KOPT-K1 (cell line): ENCODE measurements around the gene POM121.
"Not testable (repeated sequence)": the region's sequence is repeated elsewhere in the genome, so short reads cannot be mapped to it uniquely, and the experiment has no call there.

Experiments used
- H3K27ac ChIP-seq: fragments of 200-600 bp; sonication (generic); 2 replicates; pipeline ENCODE4 v1.5.1; 2016; ENCODE audit warnings: antibody characterized with exemption, mild to moderate bottlenecking, low read depth, low read length; ENCODE audit not compliant: poor library complexity, severe bottlenecking
- H3K36me3 ChIP-seq: fragments of 200-600 bp; sonication (generic); 2 replicates; pipeline ENCODE4 v1.5.1; 2017; ENCODE audit warnings: antibody characterized with exemption, mild to moderate bottlenecking, low read length, moderate library complexity; ENCODE audit not compliant: insufficient read depth
- H3K9me3 ChIP-seq: fragments of 200-600 bp; sonication (generic); 2 replicates; pipeline ENCODE4 v1.5.1; 2017; ENCODE audit warnings: antibody characterized with exemption, low read length, mild to moderate bottlenecking; ENCODE audit not compliant: insufficient read depth, poor library complexity, severe bottlenecking

The POM121 gene

DNA sequence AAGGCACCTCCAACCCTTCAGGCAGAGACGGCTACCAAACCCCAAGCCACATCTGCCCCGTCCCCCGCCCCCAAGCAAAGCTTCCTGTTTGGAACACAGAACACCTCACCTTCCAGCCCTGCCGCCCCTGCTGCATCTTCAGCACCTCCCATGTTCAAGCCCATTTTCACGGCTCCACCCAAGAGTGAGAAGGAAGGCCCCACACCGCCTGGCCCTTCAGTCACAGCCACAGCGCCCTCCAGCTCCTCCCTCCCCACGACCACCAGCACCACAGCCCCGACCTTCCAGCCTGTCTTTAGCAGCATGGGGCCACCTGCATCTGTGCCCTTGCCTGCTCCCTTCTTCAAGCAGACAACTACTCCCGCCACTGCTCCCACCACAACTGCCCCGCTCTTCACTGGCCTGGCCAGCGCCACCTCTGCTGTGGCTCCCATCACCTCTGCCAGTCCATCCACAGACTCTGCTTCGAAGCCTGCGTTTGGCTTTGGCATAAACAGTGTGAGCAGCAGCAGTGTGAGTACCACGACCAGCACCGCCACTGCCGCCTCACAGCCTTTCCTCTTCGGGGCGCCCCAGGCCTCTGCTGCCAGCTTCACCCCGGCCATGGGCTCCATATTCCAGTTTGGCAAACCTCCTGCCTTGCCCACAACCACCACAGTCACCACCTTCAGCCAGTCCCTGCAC, 17.3 kb downstream of the POM121 start:
- peaks cover 48% of the 10 kb centered on the region for H3K36me3 ChIP-seq
- not testable (repeated sequence) for H3K27ac ChIP-seq, H3K9me3 ChIP-seq

DNA sequence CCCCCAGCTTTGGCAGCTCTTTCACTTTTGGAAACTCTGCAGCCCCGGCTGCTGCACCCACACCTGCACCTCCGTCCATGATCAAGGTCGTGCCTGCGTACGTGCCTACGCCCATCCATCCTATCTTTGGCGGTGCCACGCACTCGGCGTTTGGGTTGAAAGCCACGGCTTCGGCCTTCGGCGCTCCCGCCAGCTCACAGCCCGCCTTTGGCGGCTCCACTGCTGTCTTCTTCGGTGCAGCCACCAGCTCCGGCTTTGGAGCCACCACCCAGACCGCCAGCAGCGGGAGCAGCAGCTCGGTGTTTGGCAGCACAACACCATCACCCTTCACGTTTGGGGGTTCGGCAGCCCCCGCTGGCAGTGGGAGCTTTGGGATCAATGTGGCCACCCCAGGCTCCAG, 18.1 kb downstream of the POM121 start:
- H3K9me3 ChIP-seq, H3K27ac ChIP-seq: not testable (repeated sequence)
- H3K36me3 ChIP-seq = peaks cover 45% of the 10 kb centered on the region

DNA sequence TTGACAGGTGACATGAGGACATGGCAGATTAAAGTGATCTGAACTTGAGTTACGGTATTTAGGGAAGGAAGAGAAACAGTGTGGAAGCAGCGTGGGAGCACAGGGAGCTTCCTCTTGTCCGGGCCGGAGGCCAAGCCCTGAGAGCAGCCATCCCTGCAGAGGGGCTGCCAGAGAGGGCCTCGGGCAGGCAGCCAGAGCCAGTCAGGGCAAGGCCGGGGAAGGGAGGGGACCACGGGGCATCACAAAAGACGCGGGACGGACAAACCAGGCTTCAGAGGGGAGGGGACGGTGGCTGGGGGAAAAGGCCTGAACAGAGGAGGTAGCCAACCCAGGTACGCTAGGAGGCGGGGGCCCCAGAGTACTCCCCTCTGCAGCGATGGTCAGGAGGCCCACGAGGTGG, 20.0 kb downstream of the POM121 start:
- peaks cover 45% of the 10 kb centered on the region for H3K36me3 ChIP-seq

DNA sequence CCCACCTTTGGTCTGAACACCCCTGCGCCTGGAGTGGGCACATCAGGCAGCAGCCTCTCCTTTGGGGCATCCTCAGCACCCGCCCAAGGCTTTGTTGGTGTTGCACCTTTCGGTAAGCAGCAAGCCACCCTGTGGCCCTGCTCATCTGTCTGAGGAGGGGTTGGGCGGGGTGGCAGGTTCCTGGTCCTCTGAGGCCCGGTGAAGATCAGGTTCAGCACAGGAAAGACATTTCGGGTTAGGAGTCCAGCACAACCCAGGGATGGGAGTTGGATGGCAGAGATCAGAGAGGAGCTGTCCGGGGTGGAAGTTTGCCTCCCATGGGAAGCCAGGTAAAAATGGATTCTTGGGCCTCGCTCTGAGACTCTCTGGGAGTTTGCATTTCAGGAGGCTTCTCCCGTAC, 20.7 kb downstream of the POM121 start:
- not testable (repeated sequence) for H3K27ac ChIP-seq, H3K9me3 ChIP-seq
- peaks cover 44% of the 10 kb centered on the region for H3K36me3 ChIP-seq

More for the DNA sequence above, 20.0 kb downstream of the POM121 start:
- not testable (repeated sequence) for H3K27ac ChIP-seq, H3K9me3 ChIP-seq

DNA sequence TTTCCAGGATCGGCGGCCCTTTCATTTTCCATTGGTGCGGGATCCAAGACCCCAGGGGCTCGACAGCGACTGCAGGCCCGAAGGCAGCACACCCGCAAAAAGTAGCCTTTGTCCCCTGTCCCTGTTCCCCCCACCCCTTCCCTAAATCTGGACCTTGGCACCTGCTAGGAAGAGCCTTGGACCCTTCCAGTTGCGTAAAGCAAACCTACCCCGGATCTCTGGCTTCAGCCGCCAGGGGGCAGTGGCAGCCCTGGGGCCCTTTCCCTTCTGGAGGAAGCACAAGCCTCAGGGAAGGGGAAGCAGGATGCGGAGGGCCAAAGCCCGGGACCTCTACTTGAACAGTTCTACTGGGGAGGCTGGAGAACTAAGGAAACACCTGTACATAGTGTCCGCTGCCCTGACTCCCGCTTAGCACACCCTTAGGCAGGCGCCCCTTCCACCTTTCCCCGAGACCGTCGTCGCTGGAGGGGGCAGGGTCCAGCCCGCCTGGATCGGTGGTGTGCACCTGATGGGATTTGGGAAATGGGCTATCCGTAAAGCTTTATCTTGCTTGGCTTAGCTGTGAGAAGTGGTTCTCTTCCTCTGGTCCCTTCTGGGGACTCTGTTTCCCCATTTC, 21.3 kb downstream of the POM121 start:
- not testable (repeated sequence) for H3K27ac ChIP-seq, H3K9me3 ChIP-seq
- peaks cover 44% of the 10 kb centered on the region for H3K36me3 ChIP-seq

DNA sequence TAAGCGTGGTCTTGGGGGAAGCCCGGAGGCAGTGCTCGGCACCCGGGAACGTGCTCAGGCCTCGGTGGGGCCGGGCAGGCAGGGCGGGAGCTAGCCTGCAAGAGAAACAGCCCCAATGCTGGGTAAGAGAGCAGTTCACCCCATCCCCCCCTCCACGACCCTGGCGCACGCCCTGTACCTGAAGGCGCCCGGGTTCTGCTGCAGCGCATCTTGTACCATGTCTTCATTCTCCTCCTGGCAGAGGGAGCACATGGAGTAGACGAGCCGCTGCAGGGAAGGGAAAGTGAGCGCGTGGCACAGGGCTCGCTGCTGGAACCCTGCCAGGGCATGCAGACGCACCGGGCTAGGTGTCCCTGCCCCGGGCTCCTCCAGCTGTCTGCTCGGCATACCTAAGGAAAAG, 23.8 kb downstream of the POM121 start:
- H3K27ac ChIP-seq, H3K9me3 ChIP-seq: not testable (repeated sequence)
- peaks cover 35% of the 10 kb centered on the region for H3K36me3 ChIP-seq

DNA sequence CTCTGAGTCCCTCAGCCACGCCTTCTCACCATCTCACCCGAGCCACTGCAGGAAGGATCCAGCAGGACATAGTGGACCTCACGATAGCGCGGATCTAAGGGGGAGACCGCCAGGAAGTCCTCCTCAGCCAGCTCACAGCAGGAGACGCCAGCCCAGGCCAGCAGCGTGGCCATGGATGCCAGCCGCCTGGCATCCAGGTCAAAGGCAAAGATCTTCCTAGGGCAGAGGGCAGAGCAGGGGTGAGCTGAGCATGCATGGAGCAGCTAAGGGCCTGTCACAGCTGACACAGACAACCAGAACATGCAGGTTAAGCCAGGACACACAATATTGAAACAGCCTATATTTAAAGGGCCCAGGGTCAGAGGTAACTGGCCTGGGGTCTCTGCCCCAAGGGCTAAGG, 24.4 kb downstream of the POM121 start:
- H3K9me3 ChIP-seq, H3K27ac ChIP-seq: not testable (repeated sequence)
- H3K36me3 ChIP-seq = peaks cover 33% of the 10 kb centered on the region

DNA sequence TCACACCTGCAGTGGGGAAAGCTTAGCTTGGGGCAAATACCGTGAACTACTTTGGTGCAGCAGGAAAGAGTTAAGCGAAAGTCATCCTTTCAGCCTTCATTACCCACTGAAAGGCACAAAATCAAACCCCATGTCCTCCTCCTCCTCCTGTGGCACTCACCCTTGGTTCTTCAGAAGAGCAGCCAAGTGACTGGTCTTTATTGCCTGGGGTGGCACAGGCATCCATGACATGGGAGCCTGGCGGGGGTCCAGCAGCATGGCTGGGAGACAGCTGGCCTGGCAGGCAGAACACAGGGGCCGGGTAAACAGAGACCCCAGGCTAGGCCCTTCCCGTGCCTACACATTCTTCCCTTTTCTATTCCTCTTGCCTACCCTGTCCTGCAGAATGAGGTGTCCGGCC, 24.8 kb downstream of the POM121 start:
- H3K27ac ChIP-seq, H3K9me3 ChIP-seq: not testable (repeated sequence)
- H3K36me3 ChIP-seq = peaks cover 33% of the 10 kb centered on the region

DNA sequence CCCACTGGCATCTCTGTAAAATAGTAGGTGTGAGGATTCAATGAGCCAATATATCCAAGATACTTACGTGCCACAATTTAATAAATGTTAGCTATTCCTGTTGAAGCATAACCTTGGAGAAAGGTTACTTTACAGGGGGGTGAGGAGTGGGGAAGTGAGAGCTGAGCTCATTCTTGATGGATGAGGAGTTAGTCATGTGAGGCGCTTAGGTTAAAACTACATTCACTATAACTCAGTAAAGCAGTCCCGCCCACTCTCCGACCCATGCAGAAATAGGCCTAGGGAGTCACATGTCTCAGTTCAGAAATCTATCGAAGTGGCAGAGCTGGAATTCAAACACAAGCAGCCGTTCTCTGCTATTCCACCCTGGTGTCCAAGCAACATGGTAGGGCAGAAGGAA, 25.5 kb downstream of the POM121 start:
- H3K27ac ChIP-seq, H3K9me3 ChIP-seq: not testable (repeated sequence)
- peaks cover 30% of the 10 kb centered on the region for H3K36me3 ChIP-seq

DNA sequence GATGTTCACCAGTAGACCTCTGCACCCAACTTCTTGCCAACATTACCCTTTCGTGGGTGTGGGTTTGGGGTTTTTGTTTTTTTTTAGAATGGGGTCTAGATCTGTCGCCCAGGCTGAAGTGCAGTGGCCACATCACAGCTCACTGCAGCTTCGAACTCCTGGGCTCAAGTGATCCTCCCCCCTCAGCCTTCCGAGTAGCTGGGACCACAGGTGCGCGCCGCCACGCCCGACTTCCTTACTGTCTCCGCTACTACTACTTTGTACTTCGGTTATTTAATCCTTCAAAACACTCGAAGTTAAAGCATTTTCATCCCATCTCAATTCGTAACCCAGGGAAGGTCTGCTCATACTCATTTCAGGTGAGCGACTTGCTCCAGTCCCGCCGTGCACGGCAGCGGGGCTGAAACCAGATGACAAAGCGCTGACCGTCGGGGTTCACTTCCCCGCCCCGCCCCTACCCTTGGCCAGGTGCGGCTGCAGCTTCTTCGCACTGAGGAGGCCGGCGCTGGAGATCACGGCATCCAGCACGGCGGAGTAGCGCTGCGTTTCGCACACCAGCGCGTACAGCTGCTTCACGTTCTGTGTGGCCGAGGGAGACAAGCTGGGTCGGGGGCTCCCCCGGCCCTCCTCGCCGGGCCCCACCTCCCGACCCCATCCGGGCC, 29.1 kb downstream of the POM121 start:
- not testable (repeated sequence) for H3K36me3 ChIP-seq, H3K27ac ChIP-seq, H3K9me3 ChIP-seq

DNA sequence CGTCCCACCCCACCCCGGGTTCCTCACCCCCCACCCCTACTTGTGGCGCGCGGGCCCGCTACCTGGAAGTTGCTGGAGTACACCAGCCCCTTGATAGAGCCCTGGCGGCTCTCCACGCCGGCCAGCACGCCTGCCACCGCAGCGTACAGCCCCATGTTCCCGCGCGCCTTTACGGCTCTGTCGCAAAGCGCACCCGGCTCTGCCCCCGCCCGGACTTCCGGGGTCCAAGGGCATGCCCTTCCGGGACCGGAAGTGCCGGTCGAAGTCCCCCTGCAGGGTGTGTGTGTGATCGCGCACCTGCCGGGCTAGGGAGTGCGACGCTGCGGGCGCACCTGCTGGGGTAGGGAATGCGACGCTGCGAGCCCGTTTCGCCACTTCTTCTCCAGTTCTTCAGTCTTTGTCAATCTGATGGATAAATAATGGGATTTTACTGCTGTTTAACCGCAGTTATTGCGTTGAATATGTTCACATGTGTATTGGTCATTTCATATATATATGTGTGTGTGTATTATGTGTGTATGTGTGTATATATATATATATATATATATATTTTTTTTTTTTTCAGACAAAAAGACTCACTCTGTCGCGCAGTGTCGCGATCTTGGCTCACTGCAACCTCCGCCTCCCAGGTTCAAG, 29.8 kb downstream of the POM121 start:
- H3K27ac ChIP-seq, H3K36me3 ChIP-seq, H3K9me3 ChIP-seq: not testable (repeated sequence)

DNA sequence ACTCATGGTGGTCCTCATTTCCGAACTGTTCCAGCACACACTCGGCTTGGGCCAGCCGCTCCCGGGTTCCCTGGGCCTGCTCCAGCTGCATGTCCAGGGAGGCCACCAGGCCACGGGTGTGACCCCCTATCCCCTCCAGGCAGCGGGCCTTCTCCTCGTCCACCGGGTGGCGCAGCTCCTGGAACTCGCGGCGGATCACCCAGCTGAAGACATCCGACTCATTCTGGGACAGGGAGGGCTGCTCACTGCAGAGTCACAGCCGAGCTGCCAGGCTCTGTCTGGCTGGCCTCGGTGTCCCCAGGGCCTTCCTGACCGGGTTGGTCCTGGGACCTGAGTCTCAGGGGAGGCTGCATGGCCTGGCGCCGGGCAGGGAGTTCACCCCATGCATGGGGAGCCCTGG, 35.1 kb downstream of the POM121 start:
- H3K9me3 ChIP-seq, H3K27ac ChIP-seq, H3K36me3 ChIP-seq: not testable (repeated sequence)

DNA sequence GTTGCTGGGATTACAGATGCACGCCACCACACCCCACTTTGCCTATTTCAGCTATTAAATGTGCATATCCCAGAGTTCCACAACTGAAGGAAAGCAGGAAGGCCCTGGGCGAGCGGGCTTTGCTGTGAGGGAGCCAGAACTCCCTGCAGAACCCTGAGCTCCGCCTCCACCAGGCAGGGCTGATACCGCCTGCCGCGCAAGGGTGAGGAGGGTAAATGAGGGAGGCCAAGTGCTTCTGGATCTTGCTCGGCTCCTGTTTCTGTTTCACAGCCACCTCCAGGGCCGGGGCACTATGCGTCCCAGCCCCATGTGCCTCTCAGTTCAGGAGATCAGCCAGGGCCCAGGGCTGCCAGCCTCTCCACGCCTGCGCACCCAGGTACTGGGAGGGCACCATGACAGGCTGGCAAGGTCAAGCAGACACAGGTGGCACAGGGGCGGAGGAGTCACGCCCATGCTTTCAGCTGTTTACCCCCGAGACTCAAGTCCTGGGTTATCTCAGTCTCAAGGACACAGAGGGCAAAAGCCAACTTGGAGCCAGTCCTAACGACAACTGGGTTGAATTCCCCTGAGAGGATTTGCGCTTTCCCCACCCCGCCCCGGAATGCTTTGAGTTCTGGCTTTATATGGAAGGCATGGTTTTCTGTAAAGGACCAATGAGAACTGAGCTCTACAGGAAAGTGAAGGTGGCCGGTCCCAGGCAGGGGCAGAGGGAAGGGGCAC, 35.9 kb downstream of the POM121 start:
- not testable (repeated sequence) for H3K27ac ChIP-seq, H3K9me3 ChIP-seq, H3K36me3 ChIP-seq

DNA sequence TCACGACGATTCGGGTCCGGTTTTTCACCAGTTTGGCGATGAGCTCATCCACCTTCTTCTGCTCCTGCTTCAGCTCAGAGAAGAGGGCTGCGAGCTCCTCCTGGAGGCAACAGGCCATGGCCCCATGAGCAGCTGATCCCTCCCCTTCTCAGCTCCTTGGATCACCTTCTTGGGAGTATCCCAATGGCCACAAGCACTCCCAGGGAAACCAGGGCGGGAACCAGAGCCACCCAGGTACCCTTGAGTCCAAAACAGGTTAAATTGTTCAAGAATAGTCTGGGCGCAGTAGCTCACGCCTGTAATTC, 36.4 kb downstream of the POM121 start:
- not testable (repeated sequence) for H3K9me3 ChIP-seq, H3K27ac ChIP-seq, H3K36me3 ChIP-seq

DNA sequence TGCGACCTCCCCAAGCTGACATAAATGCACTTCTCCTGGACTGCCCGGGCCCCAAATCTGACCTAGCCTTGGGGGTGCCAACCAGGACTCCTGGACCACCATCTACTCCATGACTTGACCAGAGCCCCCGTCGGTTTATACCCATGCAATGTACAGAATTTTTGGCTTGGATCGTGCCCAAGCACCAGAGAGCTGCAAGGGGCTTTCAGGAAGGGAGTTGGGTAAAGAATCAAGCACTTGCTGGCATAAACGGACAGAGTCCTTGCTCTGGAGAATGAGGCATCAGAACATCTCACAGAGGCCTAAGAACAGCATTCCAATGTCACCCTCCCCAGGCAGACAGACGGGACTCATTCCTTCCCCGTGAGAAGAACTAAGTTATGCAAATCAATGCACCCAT, 38.2 kb downstream of the POM121 start:
- not testable (repeated sequence) for H3K36me3 ChIP-seq, H3K27ac ChIP-seq, H3K9me3 ChIP-seq
